HL-60 (cell line): ENCODE data around the gene OTUD6A.

Experiments used
- DNase-seq, 2 experiments: peaks; one replicate each; pipeline ENCODE4 v3.0.0-alpha.2; 2010 to 2020; ENCODE audit warnings: low read depth in 1 of 2, low spot score in 1 of 2
- H3K27ac ChIP-seq: fragments of 250-450 bp; sonication (Bioruptor Pico); replicated peaks from 2 replicates; pipeline ENCODE4 v1.5.1; 2020; ENCODE audit warnings: mild to moderate bottlenecking, moderate library complexity
- H3K27me3 ChIP-seq: fragments of 250-450 bp; sonication (Bioruptor Pico); 2 replicates; pipeline ENCODE4 v1.5.1; 2021; ENCODE audit warnings: mild to moderate bottlenecking, moderate library complexity; ENCODE audit not compliant: insufficient read depth, poor library complexity, severe bottlenecking
- H3K4me3 ChIP-seq: replicated peaks from 2 replicates; pipeline ENCODE4 v1.5.1; 2011; ENCODE audit warnings: mild to moderate bottlenecking, control low read depth, low read length; ENCODE audit not compliant: insufficient read depth
- GABPA ChIP-seq: IDR thresholded peaks from 2 replicates; pipeline ENCODE4 v1.6.1; 2012; ENCODE audit warnings: low read depth
- POLR2AphosphoS5 ChIP-seq: IDR thresholded peaks from 2 replicates; pipeline ENCODE4 v1.6.1; 2012; ENCODE audit warnings: low read depth
- REST ChIP-seq: IDR thresholded peaks from 2 replicates; pipeline ENCODE4 v1.6.1; 2012; ENCODE audit warnings: low read depth; ENCODE audit not compliant: insufficient replicate concordance
- SPI1 ChIP-seq: IDR thresholded peaks from 2 replicates; pipeline ENCODE4 v1.6.1; 2012; ENCODE audit warnings: low read depth, mild to moderate bottlenecking, borderline replicate concordance
- long read RNA-seq: library from polyadenylated mRNA; unstranded; transcript quantifications from one replicate; pipeline ENCODE4 v2.0.0, GENCODE V29; 2020
- TF ChIP-seq, protein P1 (sequence below): IDR thresholded peaks from one replicate; pipeline ENCODE4 v1.5.1; 2011; ENCODE audit warnings: low read length, control low read depth, inconsistent platforms; ENCODE audit not compliant: insufficient read depth

Gene OTUD6A
- long read RNA-seq = 0 reads

GRCh38 chrX:70062076-70062475, at the start of gene OTUD6A:
Gene OTUD6A (plus strand): TSS chrX:70062457. CDS start chrX:70062525, 68 bp downstream.
- TF ChIP-seq SPI1 = no peak
- TF ChIP-seq, protein P1, sequence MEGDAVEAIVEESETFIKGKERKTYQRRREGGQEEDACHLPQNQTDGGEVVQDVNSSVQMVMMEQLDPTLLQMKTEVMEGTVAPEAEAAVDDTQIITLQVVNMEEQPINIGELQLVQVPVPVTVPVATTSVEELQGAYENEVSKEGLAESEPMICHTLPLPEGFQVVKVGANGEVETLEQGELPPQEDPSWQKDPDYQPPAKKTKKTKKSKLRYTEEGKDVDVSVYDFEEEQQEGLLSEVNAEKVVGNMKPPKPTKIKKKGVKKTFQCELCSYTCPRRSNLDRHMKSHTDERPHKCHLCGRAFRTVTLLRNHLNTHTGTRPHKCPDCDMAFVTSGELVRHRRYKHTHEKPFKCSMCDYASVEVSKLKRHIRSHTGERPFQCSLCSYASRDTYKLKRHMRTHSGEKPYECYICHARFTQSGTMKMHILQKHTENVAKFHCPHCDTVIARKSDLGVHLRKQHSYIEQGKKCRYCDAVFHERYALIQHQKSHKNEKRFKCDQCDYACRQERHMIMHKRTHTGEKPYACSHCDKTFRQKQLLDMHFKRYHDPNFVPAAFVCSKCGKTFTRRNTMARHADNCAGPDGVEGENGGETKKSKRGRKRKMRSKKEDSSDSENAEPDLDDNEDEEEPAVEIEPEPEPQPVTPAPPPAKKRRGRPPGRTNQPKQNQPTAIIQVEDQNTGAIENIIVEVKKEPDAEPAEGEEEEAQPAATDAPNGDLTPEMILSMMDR = no peak
- TF ChIP-seq REST = no peak
- TF ChIP-seq GABPA = no peak
- no peak for TF ChIP-seq POLR2AphosphoS5
- Histone ChIP-seq H3K4me3 (no peak within 1 kb of the TSS), H3K27ac (no peak within 1 kb of the TSS), H3K27me3 (no peaks in the 10 kb centered on the region)
- no peak for DNase-seq

DNA sequence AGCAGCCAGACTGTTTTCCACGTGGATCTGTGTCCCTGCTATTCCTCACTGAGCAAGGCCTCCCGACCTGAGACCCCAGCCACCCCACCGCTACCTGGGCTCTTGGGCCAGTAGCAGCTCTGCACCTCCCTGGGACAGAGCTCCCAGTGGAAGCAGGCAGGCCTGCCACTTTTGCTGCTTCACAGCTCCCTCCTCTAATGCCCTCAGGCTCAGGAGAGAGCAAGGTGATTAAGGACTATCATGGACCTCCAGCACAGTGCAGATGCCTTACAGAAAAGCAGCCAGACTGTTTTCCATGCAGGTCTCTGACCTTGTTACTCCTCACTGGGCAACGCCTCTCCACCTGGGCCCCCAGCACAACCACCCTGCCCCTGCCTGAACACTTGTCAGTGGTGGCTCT, 49.5 kb upstream of the OTUD6A start:
- DNase-seq = no peak
- H3K27ac ChIP-seq = no peak overlapping the region
- H3K27me3 ChIP-seq = no peaks in the 10 kb centered on the region
- TF ChIP-seq, protein P1 = no peak
- TF ChIP-seq REST (no peak), GABPA (no peak), POLR2AphosphoS5 (no peak), SPI1 (no peak)
- H3K4me3 ChIP-seq = no peak overlapping the region

GRCh38 chrX:70013466-70014381, 48.5 kb upstream of the OTUD6A start:
- TF ChIP-seq POLR2AphosphoS5 = no peak
- TF ChIP-seq REST = no peak
- TF ChIP-seq, protein P1 = no peak
- no peak for TF ChIP-seq SPI1
- no peak for TF ChIP-seq GABPA
- no peak for DNase-seq
- no peak overlapping the region for H3K4me3 ChIP-seq
- no peaks in the 10 kb centered on the region for H3K27me3 ChIP-seq
- no peak overlapping the region for H3K27ac ChIP-seq
